SJCRH30 (cell line): ENCODE measurements around the gene SQSTM1. TPM values are rescaled to one million over a fixed set of nuclear protein-coding genes. Genes with fewer than 3 reads are reported as not detected.

Experiments
- DNase-seq, 2 experiments: peaks; one replicate each; pipeline ENCODE4 v3.0.0-alpha.2; 2015 to 2020
- H3K27ac ChIP-seq: fragments of 250-450 bp; sonication (Bioruptor Pico); 2 replicates; pipeline ENCODE4 v1.5.1; 2020; ENCODE audit warnings: mild to moderate bottlenecking, moderate library complexity
- H3K27me3 ChIP-seq: fragments of 250-450 bp; sonication (Bioruptor Pico); 2 replicates; pipeline ENCODE4 v1.5.1; 2020; ENCODE audit warnings: mild to moderate bottlenecking, moderate library complexity
- H3K36me3 ChIP-seq: fragments of 250-450 bp; sonication (Bioruptor Pico); 2 replicates; pipeline ENCODE4 v1.5.1; 2020; ENCODE audit warnings: mild to moderate bottlenecking, moderate library complexity
- H3K4me1 ChIP-seq: fragments of 250-450 bp; sonication (Bioruptor Pico); 2 replicates; pipeline ENCODE4 v1.5.1; 2020; ENCODE audit warnings: mild to moderate bottlenecking, moderate library complexity
- H3K4me3 ChIP-seq: fragments of 250-450 bp; sonication (Bioruptor Pico); 2 replicates; pipeline ENCODE4 v1.5.1; 2020; ENCODE audit warnings: mild to moderate bottlenecking, moderate library complexity
- H3K9me3 ChIP-seq: fragments of 250-450 bp; sonication (Bioruptor Pico); replicated peaks from 2 replicates; pipeline ENCODE4 v1.5.1; 2020; ENCODE audit warnings: mild to moderate bottlenecking, moderate library complexity
- total RNA-seq: library from RNA; depleted of rRNA; stranded (reverse); fragments of >200 nt; shearing (Covaris generic); gene quantifications from 2 replicates; pipeline ENCODE4 v1.2.3, GENCODE V29; 2014; rRNA removed

The SQSTM1 gene
- total RNA-seq, result 64.9 and 65.8 TPM in 2 replicates

DNA sequence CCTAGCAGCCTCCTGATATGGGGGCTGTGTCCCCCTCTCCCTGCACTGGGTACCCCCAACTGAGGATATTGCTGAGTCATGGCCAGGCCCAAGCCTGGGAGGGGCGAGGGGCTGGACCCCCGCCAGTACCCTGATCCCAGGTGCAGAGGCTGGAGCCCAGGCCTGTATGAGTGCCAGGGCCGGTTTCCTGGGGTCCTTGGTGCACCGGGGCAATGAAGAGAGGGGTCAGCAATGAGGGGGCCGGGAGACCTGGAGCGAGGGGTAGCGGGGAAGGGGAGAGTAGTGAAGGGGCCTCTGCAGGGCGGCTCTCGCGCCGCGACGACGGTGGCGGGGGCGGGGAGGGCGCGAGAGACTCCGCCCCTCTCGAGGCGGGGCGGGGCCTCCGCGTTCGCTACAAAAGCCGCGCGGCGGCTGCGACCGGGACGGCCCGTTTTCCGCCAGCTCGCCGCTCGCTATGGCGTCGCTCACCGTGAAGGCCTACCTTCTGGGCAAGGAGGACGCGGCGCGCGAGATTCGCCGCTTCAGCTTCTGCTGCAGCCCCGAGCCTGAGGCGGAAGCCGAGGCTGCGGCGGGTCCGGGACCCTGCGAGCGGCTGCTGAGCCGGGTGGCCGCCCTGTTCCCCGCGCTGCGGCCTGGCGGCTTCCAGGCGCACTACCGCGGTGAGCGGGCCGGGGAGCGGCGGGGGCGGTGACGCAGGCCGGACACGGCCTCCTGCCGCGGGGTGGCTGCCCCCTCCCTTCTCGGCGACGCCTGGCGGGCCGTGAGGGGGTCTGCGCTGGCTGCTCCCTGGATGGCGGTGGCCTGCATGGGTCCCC lies at the start of gene SQSTM1:
Gene SQSTM1, plus strand, starts transcription at position 423 of the 815 bp plus-strand sequence. Its CDS starts 32 bp downstream, at position 455.
- DNase-seq, result peak; percentile 72 to 82
- H3K27ac ChIP-seq, result peak within 1 kb of the TSS; percentile 96
- H3K4me3 ChIP-seq, result peak within 1 kb of the TSS; percentile 95
- H3K27me3 ChIP-seq, result no peaks in the 10 kb centered on the region
- H3K9me3 ChIP-seq, result no peaks in the 10 kb centered on the region
- peaks cover 20% of the 10 kb centered on the region for H3K36me3 ChIP-seq
- peaks cover 25% of the 10 kb centered on the region for H3K4me1 ChIP-seq

GRCh38 chr5:179771311-179771895 lies 49.3 kb upstream of the SQSTM1 start:
- no peaks in the 10 kb centered on the region for H3K9me3 ChIP-seq
- DNase-seq, result no peak
- no peak overlapping the region for H3K27ac ChIP-seq
- H3K4me3 ChIP-seq, result no peak overlapping the region
- peaks cover 57% of the 10 kb centered on the region for H3K36me3 ChIP-seq
- H3K4me1 ChIP-seq, result no peaks in the 10 kb centered on the region
- H3K27me3 ChIP-seq, result no peaks in the 10 kb centered on the region

DNA sequence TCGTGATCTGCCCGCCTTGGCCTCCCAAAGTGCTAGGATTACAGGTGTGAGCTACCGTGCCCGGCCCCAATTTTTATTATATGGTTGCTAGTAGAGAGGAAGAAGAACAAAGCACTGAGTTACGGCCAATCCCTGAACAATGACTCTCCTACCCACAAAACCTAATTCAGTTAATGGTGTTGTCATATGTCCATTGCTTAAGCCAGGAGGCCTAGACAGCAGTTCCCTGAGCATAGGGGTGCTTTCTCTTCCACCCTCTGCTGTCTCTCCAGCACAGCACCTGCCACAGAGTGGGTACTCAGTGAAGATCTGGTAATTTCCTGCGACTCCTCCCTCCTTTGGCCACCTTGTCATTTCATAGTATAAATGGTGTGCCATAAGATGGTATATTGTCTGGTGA lies 48.4 kb upstream of the SQSTM1 start:
- no peaks in the 10 kb centered on the region for H3K9me3 ChIP-seq
- H3K4me1 ChIP-seq, result no peaks in the 10 kb centered on the region
- no peak overlapping the region for H3K27ac ChIP-seq
- peaks cover 56% of the 10 kb centered on the region for H3K36me3 ChIP-seq
- H3K4me3 ChIP-seq, result no peak overlapping the region
- H3K27me3 ChIP-seq, result no peaks in the 10 kb centered on the region
- DNase-seq, result no peak

DNA sequence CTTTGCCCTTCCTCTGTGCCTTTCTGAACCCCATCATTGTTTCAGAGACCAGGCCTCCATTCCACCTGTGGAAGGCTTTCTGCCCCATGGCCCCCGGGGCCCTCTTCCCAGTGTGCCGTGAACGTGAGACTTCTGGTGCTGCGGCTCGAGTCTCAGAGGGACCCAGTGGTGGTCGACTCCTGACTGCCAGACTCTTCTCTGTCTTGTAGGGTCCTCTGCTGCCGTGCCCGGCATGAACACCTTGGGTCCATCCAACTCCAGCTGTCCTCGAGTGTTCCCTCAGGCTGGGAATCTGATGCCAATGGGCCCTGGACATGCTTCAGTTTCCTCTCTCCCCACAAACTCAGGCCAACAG lies 47.0 kb upstream of the SQSTM1 start:
- no peak overlapping the region for H3K4me3 ChIP-seq
- H3K9me3 ChIP-seq, result no peaks in the 10 kb centered on the region
- no peak overlapping the region for H3K27ac ChIP-seq
- peaks cover 54% of the 10 kb centered on the region for H3K36me3 ChIP-seq
- DNase-seq, result no peak
- H3K4me1 ChIP-seq, result no peaks in the 10 kb centered on the region
- no peaks in the 10 kb centered on the region for H3K27me3 ChIP-seq

- Histone ChIP-seq H3K36me3 (peaks cover 47% of the 10 kb centered on the region), H3K27me3 (no peaks in the 10 kb centered on the region), H3K27ac (no peak overlapping the region), H3K4me1 (no peaks in the 10 kb centered on the region), H3K4me3 (no peak overlapping the region), H3K9me3 (no peaks in the 10 kb centered on the region)
- DNase-seq, result no peak
Observed at GRCh38 chr5:179774442-179774841, 46.3 kb upstream of the SQSTM1 start.

DNA sequence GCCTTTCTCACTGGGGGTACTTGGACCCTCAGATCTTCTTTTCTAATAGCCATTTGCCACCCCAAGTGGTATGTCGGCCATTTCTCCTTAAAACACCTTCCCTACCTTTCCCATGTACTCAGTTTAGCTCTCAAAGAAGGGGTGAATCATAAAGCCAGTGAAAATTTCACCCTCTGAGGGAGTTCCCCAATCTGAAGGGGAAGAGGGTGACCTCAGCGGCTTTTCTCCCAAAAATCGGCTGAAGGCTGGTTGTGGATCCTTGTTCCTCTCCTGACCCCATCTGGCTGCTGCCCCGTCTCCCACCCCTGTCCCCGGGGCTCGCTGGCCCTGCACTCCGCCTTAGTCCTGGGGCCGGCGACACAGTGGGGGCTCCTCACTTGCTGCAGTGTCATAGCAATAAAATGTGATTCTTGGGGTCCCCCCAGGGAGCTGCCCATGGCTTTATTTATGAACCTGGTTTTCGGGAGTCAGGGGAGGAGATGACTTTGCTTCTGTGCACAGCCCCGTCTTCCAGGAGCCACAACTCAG lies 44.2 kb upstream of the SQSTM1 start:
- no peak overlapping the region for H3K27ac ChIP-seq
- H3K9me3 ChIP-seq, result no peaks in the 10 kb centered on the region
- H3K4me3 ChIP-seq, result no peak overlapping the region
- H3K36me3 ChIP-seq, result peaks cover 29% of the 10 kb centered on the region
- no peaks in the 10 kb centered on the region for H3K27me3 ChIP-seq
- H3K4me1 ChIP-seq, result no peaks in the 10 kb centered on the region
- no peak for DNase-seq

DNA sequence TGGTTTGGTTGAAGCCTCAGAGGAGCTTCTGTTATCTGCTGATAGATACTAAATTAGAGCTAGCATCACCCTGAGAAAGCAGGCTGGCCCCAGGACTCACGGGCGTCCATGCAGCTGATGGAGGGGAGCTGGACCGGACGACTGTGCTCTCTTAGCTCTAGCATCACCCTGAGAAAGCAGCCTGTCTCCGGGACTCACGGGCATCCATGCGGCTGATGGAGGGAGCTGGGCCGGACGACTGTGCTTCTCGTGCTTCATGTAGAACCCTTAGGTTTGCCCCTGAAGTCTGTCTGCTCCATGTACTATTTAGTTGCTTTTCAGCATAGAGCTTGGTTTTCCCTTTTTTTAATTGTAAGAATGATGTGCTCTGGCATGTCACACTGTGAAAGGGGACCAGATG lies 43.2 kb upstream of the SQSTM1 start:
- Histone ChIP-seq H3K36me3 (peaks cover 25% of the 10 kb centered on the region), H3K9me3 (no peaks in the 10 kb centered on the region), H3K27ac (no peak overlapping the region), H3K27me3 (no peaks in the 10 kb centered on the region), H3K4me1 (no peaks in the 10 kb centered on the region), H3K4me3 (no peak overlapping the region)
- no peak for DNase-seq

DNA sequence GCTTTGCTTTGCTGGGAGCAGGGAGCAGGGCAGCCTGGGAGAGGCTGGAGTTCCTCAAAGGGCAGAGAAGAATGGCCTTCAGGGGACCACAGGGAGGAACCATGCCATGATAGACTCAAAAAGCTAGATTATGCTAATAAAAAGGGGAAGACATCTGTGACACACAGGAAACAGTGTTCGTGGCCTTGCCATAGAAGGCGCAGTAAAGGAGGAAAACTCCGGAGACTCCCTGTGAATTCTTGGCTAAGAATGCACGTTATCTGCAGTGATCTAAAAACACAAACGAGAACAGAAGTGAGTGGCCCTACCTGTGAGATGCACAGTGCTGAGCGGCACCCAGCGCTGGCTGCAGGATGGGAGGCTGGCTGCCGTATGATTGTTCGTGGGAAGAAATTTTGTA lies 42.8 kb upstream of the SQSTM1 start:
- DNase-seq, result no peak
- peaks cover 25% of the 10 kb centered on the region for H3K36me3 ChIP-seq
- no peak overlapping the region for H3K4me3 ChIP-seq
- no peaks in the 10 kb centered on the region for H3K9me3 ChIP-seq
- no peaks in the 10 kb centered on the region for H3K27me3 ChIP-seq
- H3K4me1 ChIP-seq, result no peaks in the 10 kb centered on the region
- H3K27ac ChIP-seq, result no peak overlapping the region

DNA sequence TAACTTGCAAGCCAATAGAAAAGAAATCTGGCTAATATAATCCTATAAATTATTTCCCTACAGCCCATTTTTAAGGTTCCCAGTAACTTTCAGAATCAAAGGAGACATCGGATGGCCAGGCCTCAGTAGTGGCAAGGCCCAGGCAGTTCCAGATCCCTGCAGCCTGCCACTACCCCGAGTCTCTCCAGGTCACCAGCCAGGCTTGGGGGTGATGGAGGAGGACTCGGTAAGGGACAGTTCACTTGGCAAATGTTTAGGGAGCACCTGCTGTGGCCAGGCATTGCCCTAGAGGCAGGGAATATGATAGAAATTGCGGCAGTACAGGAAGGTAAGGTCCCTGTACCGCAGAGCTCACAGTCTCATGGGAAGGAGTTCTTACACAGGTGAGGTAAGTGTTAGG lies 42.1 kb upstream of the SQSTM1 start:
- Histone ChIP-seq H3K4me1 (no peaks in the 10 kb centered on the region), H3K27me3 (no peaks in the 10 kb centered on the region), H3K9me3 (no peaks in the 10 kb centered on the region), H3K4me3 (no peak overlapping the region), H3K36me3 (peaks cover 23% of the 10 kb centered on the region), H3K27ac (no peak overlapping the region)
- DNase-seq, result no peak

GRCh38 chr5:179779826-179780225 lies 40.9 kb upstream of the SQSTM1 start:
- Histone ChIP-seq H3K27me3 (no peaks in the 10 kb centered on the region), H3K27ac (no peak overlapping the region), H3K36me3 (peaks cover 23% of the 10 kb centered on the region), H3K9me3 (no peaks in the 10 kb centered on the region), H3K4me1 (no peaks in the 10 kb centered on the region), H3K4me3 (no peak overlapping the region)
- DNase-seq, result no peak

DNA sequence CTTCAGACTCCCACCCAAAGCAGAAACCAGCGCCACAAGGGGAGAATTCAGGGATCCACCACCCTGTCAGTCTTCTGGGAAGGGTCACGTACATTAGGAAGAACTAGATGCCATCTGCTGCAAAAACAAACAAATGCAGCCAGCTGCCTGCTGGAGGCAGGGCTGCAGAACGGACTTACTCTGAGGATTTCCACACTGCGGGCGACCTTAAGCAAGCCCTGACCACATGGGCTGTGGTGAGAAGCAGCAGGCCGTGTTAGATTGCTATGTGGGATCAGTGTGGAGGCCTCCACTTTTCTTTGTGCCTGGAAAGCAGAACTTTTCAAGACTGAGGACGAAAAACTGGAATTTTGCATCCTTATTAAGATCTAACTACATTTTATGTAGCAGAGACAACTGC lies 40.3 kb upstream of the SQSTM1 start:
- Histone ChIP-seq H3K36me3 (peaks cover 19% of the 10 kb centered on the region), H3K4me1 (no peaks in the 10 kb centered on the region), H3K27ac (no peak overlapping the region), H3K4me3 (no peak overlapping the region), H3K27me3 (no peaks in the 10 kb centered on the region), H3K9me3 (no peaks in the 10 kb centered on the region)
- DNase-seq, result no peak

- H3K4me1 ChIP-seq, result no peaks in the 10 kb centered on the region
- H3K36me3 ChIP-seq, result peaks cover 9% of the 10 kb centered on the region
- H3K27me3 ChIP-seq, result no peaks in the 10 kb centered on the region
- no peaks in the 10 kb centered on the region for H3K9me3 ChIP-seq
- no peak overlapping the region for H3K4me3 ChIP-seq
- H3K27ac ChIP-seq, result no peak overlapping the region
- no peak for DNase-seq
Observed at GRCh38 chr5:179781846-179782245, 38.9 kb upstream of the SQSTM1 start.

DNA sequence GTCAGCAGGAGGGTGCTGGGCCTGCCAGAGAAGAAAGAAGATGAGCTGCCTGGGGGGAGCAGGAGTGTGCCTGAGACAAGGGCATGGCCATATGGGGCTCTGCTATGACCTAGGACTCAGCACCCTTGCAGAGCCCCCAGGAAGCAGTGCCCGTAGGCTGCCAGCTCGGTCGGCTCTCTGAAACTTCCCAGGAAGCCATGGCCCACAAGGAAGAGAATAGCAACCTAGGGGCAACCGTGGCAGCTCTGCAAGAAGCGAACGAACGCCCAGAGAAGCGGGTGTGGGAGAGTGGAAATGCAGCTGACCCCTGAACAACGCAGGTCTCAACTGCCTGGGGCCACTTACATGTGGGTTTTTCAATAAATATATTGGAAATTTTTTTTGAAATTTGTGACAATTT lies 37.6 kb upstream of the SQSTM1 start:
- no peaks in the 10 kb centered on the region for H3K27me3 ChIP-seq
- no peak overlapping the region for H3K4me3 ChIP-seq
- DNase-seq, result no peak
- H3K36me3 ChIP-seq, result no peaks in the 10 kb centered on the region; the same call in 1 of the 2 replicates
- H3K27ac ChIP-seq, result no peak overlapping the region
- no peaks in the 10 kb centered on the region for H3K4me1 ChIP-seq
- no peaks in the 10 kb centered on the region for H3K9me3 ChIP-seq

DNA sequence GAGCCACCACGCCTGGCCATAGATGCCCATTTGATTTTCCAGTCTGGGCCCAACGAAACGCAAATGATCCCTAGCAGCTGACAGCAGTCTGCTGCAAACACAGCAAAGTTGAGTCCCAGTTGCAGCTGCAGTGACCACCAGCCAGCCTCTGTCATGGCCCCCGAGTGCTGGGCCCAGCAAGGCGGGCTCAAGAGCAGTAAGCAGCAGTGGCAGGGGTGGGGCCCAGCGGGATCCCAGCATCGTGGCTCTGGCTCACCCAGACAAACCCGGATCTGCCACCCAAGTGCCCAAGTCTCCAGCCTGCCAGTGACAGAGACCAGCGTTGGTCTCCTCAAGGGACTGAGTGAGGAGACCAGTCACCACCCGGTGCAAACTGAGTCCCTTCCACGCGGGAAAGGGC lies 33.8 kb upstream of the SQSTM1 start:
- DNase-seq, result no peak

DNA sequence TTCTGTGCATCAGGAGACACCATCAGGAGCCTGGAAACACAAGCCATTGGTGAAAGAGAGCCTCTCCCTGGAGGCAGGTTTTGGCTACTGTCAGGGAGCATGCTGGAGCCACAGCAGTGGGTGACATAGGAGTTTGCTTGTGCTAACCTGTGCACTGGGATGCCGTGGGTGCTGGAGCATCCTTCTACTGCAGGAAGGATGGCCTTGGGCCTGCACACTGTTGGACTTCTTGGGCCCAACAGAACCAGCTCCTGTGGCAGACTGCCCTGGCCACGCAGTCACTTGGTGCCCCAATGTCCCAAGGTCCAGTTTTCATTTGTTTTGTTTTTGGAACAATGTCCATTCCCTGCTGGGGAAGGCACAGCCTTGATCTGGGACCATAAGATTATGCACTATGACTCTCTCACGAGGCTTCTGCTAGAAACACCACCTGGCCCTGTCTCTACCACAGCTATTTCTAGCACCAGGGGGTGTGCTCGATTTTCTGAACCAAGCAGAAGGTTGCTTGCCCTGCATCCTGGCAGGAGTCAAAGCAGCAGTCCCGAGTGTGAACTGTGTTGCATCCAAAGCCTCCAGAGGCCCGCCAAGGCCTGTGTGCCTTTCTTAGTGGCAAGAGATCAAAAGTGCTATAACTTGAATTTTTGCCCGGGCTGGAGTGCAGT lies 32.4 kb upstream of the SQSTM1 start:
- Histone ChIP-seq H3K27me3 (no peaks in the 10 kb centered on the region), H3K9me3 (no peaks in the 10 kb centered on the region), H3K4me3 (no peak overlapping the region), H3K27ac (no peak overlapping the region), H3K36me3 (no peaks in the 10 kb centered on the region), H3K4me1 (no peaks in the 10 kb centered on the region)
- no peak for DNase-seq

More for the DNA sequence above, 33.8 kb upstream of the SQSTM1 start:
- no peaks in the 10 kb centered on the region for H3K36me3 ChIP-seq
- H3K9me3 ChIP-seq, result no peaks in the 10 kb centered on the region
- H3K27ac ChIP-seq, result no peak overlapping the region
- no peaks in the 10 kb centered on the region for H3K27me3 ChIP-seq
- H3K4me1 ChIP-seq, result no peaks in the 10 kb centered on the region
- H3K4me3 ChIP-seq, result no peak overlapping the region
